Activated CD4-positive, CD25-positive, alpha-beta regulatory T cell (primary cell): ENCODE data around the gene HTRA3.

Experiments
- DNase-seq, 4 experiments: peaks; one replicate each; lab custom pipeline; 2025; lab: John Stamatoyannopoulos, UW

Gene HTRA3

GRCh38 chr4:8280158-8280875 lies 10.8 kb downstream of the HTRA3 start:
- no peak for DNase-seq

- no peak for DNase-seq
These were observed 11.4 kb downstream of the HTRA3 start for GRCh38 chr4:8280876-8281440.

GRCh38 chr4:8281519-8282133 lies 12.1 kb downstream of the HTRA3 start:
- DNase-seq: no peak

GRCh38 chr4:8282134-8282641 lies 12.6 kb downstream of the HTRA3 start:
- no peak for DNase-seq

GRCh38 chr4:8282742-8283141 lies 13.2 kb downstream of the HTRA3 start:
- no peak for DNase-seq

GRCh38 chr4:8283161-8283560 lies 13.6 kb downstream of the HTRA3 start:
- DNase-seq: no peak

- DNase-seq: no peak
These were observed 14.1 kb downstream of the HTRA3 start for GRCh38 chr4:8283631-8284121.

GRCh38 chr4:8284391-8284790 lies 14.8 kb downstream of the HTRA3 start:
- no peak for DNase-seq

- no peak for DNase-seq
These were observed 15.8 kb downstream of the HTRA3 start for GRCh38 chr4:8285143-8285975.

GRCh38 chr4:8285976-8286718 lies 16.6 kb downstream of the HTRA3 start:
- no peak for DNase-seq

GRCh38 chr4:8286719-8287342 lies 17.3 kb downstream of the HTRA3 start:
- DNase-seq: no peak

- DNase-seq: no peak
These were observed 18.1 kb downstream of the HTRA3 start for GRCh38 chr4:8287343-8288280.

GRCh38 chr4:8289151-8289750 lies 19.7 kb downstream of the HTRA3 start:
- no peak for DNase-seq

GRCh38 chr4:8289956-8290700 lies 20.6 kb downstream of the HTRA3 start:
- no peak for DNase-seq

- DNase-seq: no peak
These were observed 21.1 kb downstream of the HTRA3 start for GRCh38 chr4:8290701-8290970.

- DNase-seq: no peak
These were observed 21.6 kb downstream of the HTRA3 start for GRCh38 chr4:8291036-8291682.

GRCh38 chr4:8291701-8292477 lies 22.3 kb downstream of the HTRA3 start:
- DNase-seq: no peak
